ENCODE results near the gene ING5. TPM values are rescaled to one million over a fixed set of nuclear protein-coding genes. Genes with fewer than 3 reads are reported as not detected.

Gene ING5
- total RNA-seq, 4 donors from 2014 or later: 24.2 to 33.0 (median 26.4) TPM

GRCh38 chr2:241690202-241690717 is 11.6 kb upstream of the ING5 start:
- no peak for TF ChIP-seq CTCF (IDR thresholded peaks at IDR 0.05)
- DNase-seq (ENCODE audit: low spot score): no peak
- no peak for ATAC-seq (ENCODE audit: low FRiP score)

GRCh38 chr2:241692448-241692847 is 9.4 kb upstream of the ING5 start:
- ATAC-seq (ENCODE audit: low FRiP score) (no peak), DNase-seq (ENCODE audit: low spot score) (no peak)
- TF ChIP-seq CTCF (IDR thresholded peaks at IDR 0.05): no peak

GRCh38 chr2:241695651-241696050 is 6.2 kb upstream of the ING5 start:
- DNase-seq (ENCODE audit: low spot score) (no peak), ATAC-seq (ENCODE audit: low FRiP score) (no peak)
- no peak for TF ChIP-seq CTCF (IDR thresholded peaks at IDR 0.05)

- ATAC-seq (ENCODE audit: low FRiP score) (no peak), DNase-seq (ENCODE audit: low spot score) (no peak)
- no peak for TF ChIP-seq CTCF (IDR thresholded peaks at IDR 0.05)
Observed at GRCh38 chr2:241701149-241701398, 765 bp upstream of the ING5 start.

GRCh38 chr2:241702155-241703031 is 554 bp downstream of the ING5 start:
- DNase-seq (ENCODE audit: low spot score) (peak; percentile 71), ATAC-seq (ENCODE audit: low FRiP score) (peak; percentile 89)
- no peak for TF ChIP-seq CTCF (IDR thresholded peaks at IDR 0.05)

GRCh38 chr2:241703032-241703604 is 1.3 kb downstream of the ING5 start:
- DNase-seq (ENCODE audit: low spot score) (no peak), ATAC-seq (ENCODE audit: low FRiP score) (no peak)
- TF ChIP-seq CTCF (IDR thresholded peaks at IDR 0.05): no peak

- no peak for TF ChIP-seq CTCF (IDR thresholded peaks at IDR 0.05)
- DNase-seq (ENCODE audit: low spot score): no peak
- no peak for ATAC-seq (ENCODE audit: low FRiP score)
Observed at GRCh38 chr2:241706537-241706936, 4.7 kb downstream of the ING5 start.
